ENCODE measurements around the gene IL1B. TPM values are rescaled to one million over a fixed set of nuclear protein-coding genes. Genes with fewer than 3 reads are reported as not detected.

IL1B gene
- total RNA-seq = 31.8 and 169 TPM in 2 replicates

DNA sequence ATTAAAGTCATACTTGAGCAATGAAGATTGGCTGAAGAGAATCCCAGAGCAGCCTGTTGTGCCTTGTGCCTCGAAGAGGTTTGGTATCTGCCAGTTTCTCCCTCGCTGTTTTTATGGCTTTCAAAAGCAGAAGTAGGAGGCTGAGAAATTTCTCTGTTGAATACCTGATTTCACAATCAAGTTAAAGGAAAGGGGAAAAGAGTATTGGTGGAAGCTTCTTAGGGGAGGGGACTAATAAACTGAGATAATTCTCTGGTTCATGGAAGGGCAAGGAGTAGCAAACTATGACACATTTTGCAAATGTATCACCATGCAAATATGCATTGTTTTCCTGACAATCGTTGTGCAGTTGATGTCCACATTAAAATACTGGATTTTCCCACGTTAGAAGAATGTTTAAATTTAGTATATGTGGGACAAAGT, at the start of gene IL1B:
IL1B (minus strand) TSS at position 85 of the 423 bp plus-strand sequence. CDS start 550 bp downstream, outside the sequence.

DNA sequence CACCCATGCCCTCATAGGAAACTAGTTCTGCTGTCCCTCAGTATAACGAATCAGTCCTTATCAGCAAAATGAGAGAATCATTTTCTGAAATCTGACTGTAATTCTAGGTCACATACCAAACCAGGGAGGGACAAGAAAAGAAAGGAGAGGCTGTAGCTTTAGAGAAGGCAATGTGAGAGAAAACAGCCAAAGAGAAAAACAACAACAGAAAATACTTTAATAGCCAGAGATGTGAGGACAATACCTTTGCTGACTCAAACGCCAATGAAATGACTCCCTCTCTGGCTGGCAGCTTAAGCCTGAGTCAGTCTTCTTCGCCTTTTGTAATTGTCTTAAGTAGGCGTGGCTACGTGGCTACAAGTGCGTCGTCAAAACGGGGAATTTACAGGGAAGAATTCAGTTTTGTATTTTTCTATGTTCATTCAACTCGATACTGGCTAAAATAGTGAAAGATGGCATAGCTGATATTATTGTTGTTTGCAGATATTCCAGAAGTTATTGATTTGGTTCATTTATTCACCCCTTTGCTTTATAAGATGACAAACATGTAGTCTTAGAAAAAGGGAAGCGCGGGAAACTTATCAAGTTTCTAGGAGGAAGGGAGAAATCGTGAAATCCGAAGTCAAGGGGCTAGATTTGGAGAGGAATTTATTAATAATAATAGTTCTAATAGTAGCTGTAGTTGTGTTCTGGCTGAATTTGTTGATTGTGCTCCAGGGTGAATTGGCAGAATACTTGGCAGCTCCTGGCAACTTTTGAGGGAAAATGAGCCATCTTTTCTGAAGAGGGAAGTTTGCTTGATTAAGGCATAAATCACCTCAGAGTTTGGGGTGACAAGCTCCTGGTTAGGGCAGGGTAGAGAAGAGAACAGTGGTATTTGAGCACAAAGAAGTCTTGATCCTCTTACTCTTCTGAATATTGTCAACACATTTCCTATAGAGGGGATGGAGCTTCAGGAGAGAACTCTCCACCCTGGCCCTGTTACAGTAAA, 52.1 kb downstream of the IL1B start, which contains the start of gene IL1A:
IL1A (minus strand) TSS at position 295 of the 991 bp plus-strand sequence. CDS start 723 bp downstream, outside the sequence.

Other genes starting within 250 kb of the IL1B start
- 47.0 and 49.4 TPM in 2 replicates for gene SLC20A1, start 190.8 kb downstream of the IL1B start, total RNA-seq
- not detected in 2 replicates for gene NT5DC4, start 115.8 kb downstream of the IL1B start, total RNA-seq
- 0.21 and 0.48 TPM in 2 replicates for gene CKAP2L, start 72.2 kb downstream of the IL1B start, total RNA-seq
- 61.6 and 230 TPM in 2 replicates for gene IL1A, start 52.3 kb downstream of the IL1B start, total RNA-seq
- gene IL37, start 74.4 kb upstream of the IL1B start, total RNA-seq = not detected in 2 replicates
- gene IL36G, start 141.2 kb upstream of the IL1B start, total RNA-seq = 0.43 and 41.4 TPM in 2 replicates
- gene IL36A, start 168.7 kb upstream of the IL1B start, total RNA-seq = 1.7 and 3.0 TPM in 2 replicates
- not detected in 2 replicates for gene IL36B, start 216.1 kb upstream of the IL1B start, total RNA-seq
- 1.1 and 8.4 TPM in 2 replicates for gene IL36RN, start 222.4 kb upstream of the IL1B start, total RNA-seq
- not detected in 2 replicates for gene IL1F10, start 231.2 kb upstream of the IL1B start, total RNA-seq

Data from tracheal epithelial cell (primary cell).